ENCODE data around the gene RAP2C.

- TF ChIP-seq POLR2AphosphoS5 (IDR thresholded peaks at IDR 0.05; ENCODE audit: borderline replicate concordance, low read depth, low read length), result no peak
- TF ChIP-seq EZH2 (IDR thresholded peaks at IDR 0.05), result no peak
- TF ChIP-seq FOXP2 (optimal IDR thresholded peaks at IDR 0.05; ENCODE audit: control extremely low read depth, extremely low read length, insufficient read depth), result no peak
Observed at GRCh38 chrX:132263127-132263526, 43.9 kb upstream of the RAP2C start.
